ENCODE measurements around the gene CASZ1. TPM values are rescaled to one million over a fixed set of nuclear protein-coding genes. Genes with fewer than 3 reads are reported as not detected.

Gene CASZ1
- total RNA-seq, 3 donors from 2014 or later (not counting 1 experiment from before 2014, with no cell fraction given), result 55.9 to 83.0 (median 70.6) TPM

DNA sequence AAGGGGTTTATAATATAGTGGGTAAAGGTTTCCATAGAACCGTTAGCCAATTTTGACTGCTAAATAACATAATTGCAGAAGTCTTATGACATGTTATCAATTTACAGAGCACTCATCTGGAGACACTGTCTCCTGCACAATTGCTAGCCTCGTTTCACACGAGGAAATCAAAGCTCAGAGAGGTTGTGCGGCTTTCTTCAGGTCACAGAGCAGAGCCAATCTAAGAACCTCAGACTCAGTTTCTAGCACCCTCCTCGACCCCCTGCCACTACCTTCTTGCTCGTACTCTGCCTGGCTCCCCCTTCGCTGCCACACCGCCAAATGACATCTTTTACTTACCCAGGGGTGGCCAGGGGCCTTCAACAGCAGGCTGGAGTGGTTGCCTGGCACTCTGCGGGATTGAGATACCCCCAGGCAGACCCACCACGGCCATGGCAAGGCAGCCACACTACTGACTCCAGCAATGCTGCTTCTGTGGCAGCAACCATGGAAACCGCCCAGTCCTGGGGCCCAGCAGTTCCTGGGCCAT is 16.0 kb upstream of the CASZ1 start:
- no peaks in the 10 kb centered on the region for H3K27me3 ChIP-seq (ENCODE audit: control insufficient read depth, insufficient read depth, low read length)
- H3K4me3 Mint-ChIP-seq, result no peak overlapping the region
- peaks cover 8 to 24% of the 10 kb centered on the region in 2 donors for H3K27me3 Mint-ChIP-seq (ENCODE audit: low read depth in 2 of 2)

DNA sequence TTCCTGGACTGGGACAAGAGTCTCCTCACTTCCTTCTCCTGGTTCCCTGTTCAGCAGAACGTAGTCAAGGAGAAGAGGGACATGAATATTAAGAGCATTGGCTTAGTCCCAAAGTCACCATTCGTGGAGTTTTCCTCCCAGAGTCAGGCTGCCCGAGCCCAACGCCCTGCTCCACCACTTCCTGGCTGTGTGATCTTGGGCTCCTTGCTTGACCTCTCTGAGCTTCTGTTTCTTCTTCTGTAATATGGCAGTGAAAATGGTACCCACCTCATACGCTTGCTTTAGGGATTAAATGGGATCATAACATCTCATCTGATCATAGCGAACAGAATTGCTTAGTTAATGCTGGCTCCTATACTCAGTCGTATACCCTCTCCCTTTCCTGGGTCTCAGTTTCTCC is 12.0 kb upstream of the CASZ1 start:
- Mint-ChIP-seq H3K27me3 (ENCODE audit: low read depth in 2 of 2) (peaks cover 18 to 45% of the 10 kb centered on the region in 2 donors), H3K4me1 (no peaks in the 10 kb centered on the region), H3K4me3 (no peak overlapping the region), H3K9me3 (no peaks in the 10 kb centered on the region), H3K27ac (no peak overlapping the region), H3K36me3 (no peaks in the 10 kb centered on the region)
- ATAC-seq (no peak), DNase-seq (no peak)
- intact Hi-C loops (cut with micrococcal nuclease), result no loop called here
- no peaks in the 10 kb centered on the region for H3K27me3 ChIP-seq (ENCODE audit: control insufficient read depth, insufficient read depth, low read length)
- TF ChIP-seq, protein P1, sequence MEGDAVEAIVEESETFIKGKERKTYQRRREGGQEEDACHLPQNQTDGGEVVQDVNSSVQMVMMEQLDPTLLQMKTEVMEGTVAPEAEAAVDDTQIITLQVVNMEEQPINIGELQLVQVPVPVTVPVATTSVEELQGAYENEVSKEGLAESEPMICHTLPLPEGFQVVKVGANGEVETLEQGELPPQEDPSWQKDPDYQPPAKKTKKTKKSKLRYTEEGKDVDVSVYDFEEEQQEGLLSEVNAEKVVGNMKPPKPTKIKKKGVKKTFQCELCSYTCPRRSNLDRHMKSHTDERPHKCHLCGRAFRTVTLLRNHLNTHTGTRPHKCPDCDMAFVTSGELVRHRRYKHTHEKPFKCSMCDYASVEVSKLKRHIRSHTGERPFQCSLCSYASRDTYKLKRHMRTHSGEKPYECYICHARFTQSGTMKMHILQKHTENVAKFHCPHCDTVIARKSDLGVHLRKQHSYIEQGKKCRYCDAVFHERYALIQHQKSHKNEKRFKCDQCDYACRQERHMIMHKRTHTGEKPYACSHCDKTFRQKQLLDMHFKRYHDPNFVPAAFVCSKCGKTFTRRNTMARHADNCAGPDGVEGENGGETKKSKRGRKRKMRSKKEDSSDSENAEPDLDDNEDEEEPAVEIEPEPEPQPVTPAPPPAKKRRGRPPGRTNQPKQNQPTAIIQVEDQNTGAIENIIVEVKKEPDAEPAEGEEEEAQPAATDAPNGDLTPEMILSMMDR (IDR thresholded peaks at IDR 0.05), result no peak
- H3K36me3 ChIP-seq (ENCODE audit: control insufficient read depth, insufficient read depth, low read length), result no peaks in the 10 kb centered on the region
- no peaks in the 10 kb centered on the region for H3K4me1 ChIP-seq (ENCODE audit: control insufficient read depth, insufficient read depth, low read length)
- 68% methylated on average over 7 of the region's 7 CpGs for WGBS (ENCODE audit: insufficient coverage)
- H3K4me3 ChIP-seq (ENCODE audit: low read length), result no peak overlapping the region
- H3K9me3 ChIP-seq (ENCODE audit: control insufficient read depth, insufficient read depth, low read length), result no peaks in the 10 kb centered on the region
- no peak overlapping the region for H3K27ac ChIP-seq (ENCODE audit: low read length)

More for the DNA sequence above, 16.0 kb upstream of the CASZ1 start:
- intact Hi-C loops (cut with micrococcal nuclease), result no loop called here
- Histone ChIP-seq H3K36me3 (ENCODE audit: control insufficient read depth, insufficient read depth, low read length) (no peaks in the 10 kb centered on the region), H3K27ac (ENCODE audit: low read length) (no peak overlapping the region), H3K4me1 (ENCODE audit: control insufficient read depth, insufficient read depth, low read length) (no peaks in the 10 kb centered on the region), H3K4me3 (ENCODE audit: low read length) (no peak overlapping the region), H3K9me3 (ENCODE audit: control insufficient read depth, insufficient read depth, low read length) (no peaks in the 10 kb centered on the region)
- Mint-ChIP-seq H3K4me1 (no peaks in the 10 kb centered on the region), H3K9me3 (no peaks in the 10 kb centered on the region), H3K27ac (no peak overlapping the region), H3K36me3 (no peaks in the 10 kb centered on the region)
- TF ChIP-seq, protein P1 (IDR thresholded peaks at IDR 0.05), result no peak
- WGBS (ENCODE audit: insufficient coverage), result 84% methylated on average over 11 of the region's 11 CpGs
- no peak for DNase-seq
- no peak for ATAC-seq

- no peaks in the 10 kb centered on the region for H3K9me3 Mint-ChIP-seq
- H3K27ac ChIP-seq (ENCODE audit: low read length), result no peak overlapping the region
- TF ChIP-seq, protein P1 (IDR thresholded peaks at IDR 0.05), result no peak
- 85% methylated on average over 5 of the region's 5 CpGs for WGBS (ENCODE audit: insufficient coverage)
- no peaks in the 10 kb centered on the region for H3K4me1 ChIP-seq (ENCODE audit: control insufficient read depth, insufficient read depth, low read length)
- no peak overlapping the region for H3K27ac Mint-ChIP-seq
- H3K36me3 Mint-ChIP-seq, result no peaks in the 10 kb centered on the region
- no peaks in the 10 kb centered on the region for H3K4me1 Mint-ChIP-seq
- H3K4me3 ChIP-seq (ENCODE audit: low read length), result no peak overlapping the region
- H3K9me3 ChIP-seq (ENCODE audit: control insufficient read depth, insufficient read depth, low read length), result no peaks in the 10 kb centered on the region
- no peak overlapping the region for H3K4me3 Mint-ChIP-seq
- H3K27me3 Mint-ChIP-seq (ENCODE audit: low read depth in 2 of 2), result peaks cover 23 to 60% of the 10 kb centered on the region in 2 donors
- ATAC-seq, result no peak
- H3K36me3 ChIP-seq (ENCODE audit: control insufficient read depth, insufficient read depth, low read length), result no peaks in the 10 kb centered on the region
- intact Hi-C loops (cut with micrococcal nuclease), result no loop called here
- no peak for DNase-seq
- no peaks in the 10 kb centered on the region for H3K27me3 ChIP-seq (ENCODE audit: control insufficient read depth, insufficient read depth, low read length)
Observed at GRCh38 chr1:10806966-10807365, 10.5 kb upstream of the CASZ1 start.
